Stomach smooth muscle (tissue), 2 donors: ENCODE measurements around the gene RSU1.

ENCODE experiments used
- H3K27ac ChIP-seq: one replicate; pipeline ENCODE4 v1.7.0; 2013; ENCODE audit warnings: mild to moderate bottlenecking, low read length, inconsistent platforms
- H3K27me3 ChIP-seq, 2 donors: one replicate each; pipeline ENCODE4 v1.7.0; 2013; ENCODE audit warnings: low read length in 2 of 2; ENCODE audit not compliant: insufficient read depth in 2 of 2, control insufficient read depth in 1 of 2
- H3K36me3 ChIP-seq, 2 donors: one replicate each; pipeline ENCODE4 v1.7.0; 2013; ENCODE audit warnings: low read length in 2 of 2; ENCODE audit not compliant: control insufficient read depth in 2 of 2, insufficient read depth in 2 of 2
- H3K4me1 ChIP-seq: one replicate; pipeline ENCODE4 v1.7.0; 2013; ENCODE audit warnings: low read length; ENCODE audit not compliant: control insufficient read depth, insufficient read depth
- H3K4me3 ChIP-seq, 2 donors: one replicate each; pipeline ENCODE4 v1.7.0; 2013; ENCODE audit warnings: low read length in 2 of 2
- H3K9ac ChIP-seq, 2 donors: one replicate each; pipeline ENCODE4 v1.7.0; 2013; ENCODE audit warnings: low read length in 2 of 2, mild to moderate bottlenecking in 1 of 2
- H3K9me3 ChIP-seq, 2 donors: one replicate each; pipeline ENCODE4 v1.7.0; 2013; ENCODE audit warnings: low read length in 2 of 2; ENCODE audit not compliant: control insufficient read depth in 2 of 2
- donor health status: healthy.
- donor health status: Pancreatic carcinoma.

RSU1 gene

DNA sequence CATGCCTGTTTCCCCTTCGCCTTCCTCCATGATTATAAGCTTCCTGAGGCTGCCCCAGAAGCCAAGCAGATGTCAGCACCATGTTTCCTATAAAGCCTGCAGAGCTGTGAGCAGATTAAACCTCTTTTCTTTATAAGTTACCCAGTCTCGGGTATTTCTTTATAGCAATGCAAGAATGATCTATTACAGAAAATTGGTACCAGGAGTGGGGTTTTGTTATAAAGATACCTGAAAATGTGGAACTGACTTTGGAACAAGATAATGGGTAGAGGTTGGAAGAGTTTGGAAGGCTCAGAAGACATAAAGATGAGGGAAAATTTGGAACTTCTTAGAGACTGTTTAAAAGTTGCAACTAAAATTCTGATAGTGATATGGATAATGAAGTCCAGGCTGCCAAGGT lies 4.8 kb upstream of the RSU1 start:
- H3K27me3 ChIP-seq: no peaks in the 10 kb centered on the region
- H3K9ac ChIP-seq: no peak overlapping the region
- no peaks in the 10 kb centered on the region for H3K36me3 ChIP-seq
- H3K9me3 ChIP-seq: peaks cover 0 to 4% of the 10 kb centered on the region in 2 donors
- no peak overlapping the region for H3K4me3 ChIP-seq
- H3K4me1 ChIP-seq: peaks cover 1% of the 10 kb centered on the region
- no peak overlapping the region for H3K27ac ChIP-seq

DNA sequence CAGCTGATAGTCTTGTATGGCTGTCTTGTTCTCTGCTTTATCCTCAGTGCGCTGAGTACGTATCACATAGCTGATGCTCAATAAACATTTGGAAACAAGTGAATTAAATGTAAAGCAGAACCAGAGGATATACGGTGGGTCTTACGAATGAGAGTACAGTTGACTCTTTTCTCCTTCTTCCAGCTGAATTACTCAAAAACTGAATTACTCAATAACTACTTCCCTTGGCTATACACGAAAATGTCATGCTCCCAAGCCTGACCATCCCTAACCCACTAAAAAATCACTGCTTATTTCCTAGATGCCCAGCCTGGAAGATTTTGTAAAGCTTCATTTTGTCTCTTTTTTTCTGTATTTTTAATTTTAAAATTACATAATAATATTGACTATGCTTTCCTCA lies 3.2 kb upstream of the RSU1 start:
- Histone ChIP-seq H3K27me3 (no peaks in the 10 kb centered on the region), H3K9ac (no peak overlapping the region), H3K4me3 (no peak overlapping the region), H3K9me3 (peaks cover 0 to 4% of the 10 kb centered on the region in 2 donors), H3K36me3 (no peaks in the 10 kb centered on the region), H3K4me1 (peaks cover 17% of the 10 kb centered on the region), H3K27ac (no peak overlapping the region)

DNA sequence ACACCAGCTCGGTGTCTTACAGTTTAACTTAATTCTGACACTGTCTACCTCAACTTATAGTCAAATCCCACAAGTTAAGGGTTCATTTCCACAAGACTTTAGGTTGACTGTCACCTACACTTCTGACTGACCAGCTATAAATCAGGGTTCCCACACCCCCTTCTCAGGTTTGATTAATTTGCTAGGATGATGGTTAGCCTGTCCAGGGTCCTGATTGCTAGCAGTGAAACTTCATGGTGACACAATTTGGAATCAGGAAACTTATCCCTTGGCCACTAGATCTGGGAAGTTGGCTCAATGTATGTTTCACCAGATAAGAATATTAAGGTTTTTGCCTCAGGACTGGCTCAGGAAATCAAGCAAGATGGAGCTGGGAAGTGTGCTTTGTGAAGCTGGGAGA lies 2.8 kb upstream of the RSU1 start:
- peaks cover 0 to 4% of the 10 kb centered on the region in 2 donors for H3K9me3 ChIP-seq
- H3K9ac ChIP-seq: no peak overlapping the region
- H3K4me1 ChIP-seq: peaks cover 21% of the 10 kb centered on the region
- H3K36me3 ChIP-seq: no peaks in the 10 kb centered on the region
- H3K27me3 ChIP-seq: no peaks in the 10 kb centered on the region
- no peak overlapping the region for H3K4me3 ChIP-seq
- no peak overlapping the region for H3K27ac ChIP-seq

DNA sequence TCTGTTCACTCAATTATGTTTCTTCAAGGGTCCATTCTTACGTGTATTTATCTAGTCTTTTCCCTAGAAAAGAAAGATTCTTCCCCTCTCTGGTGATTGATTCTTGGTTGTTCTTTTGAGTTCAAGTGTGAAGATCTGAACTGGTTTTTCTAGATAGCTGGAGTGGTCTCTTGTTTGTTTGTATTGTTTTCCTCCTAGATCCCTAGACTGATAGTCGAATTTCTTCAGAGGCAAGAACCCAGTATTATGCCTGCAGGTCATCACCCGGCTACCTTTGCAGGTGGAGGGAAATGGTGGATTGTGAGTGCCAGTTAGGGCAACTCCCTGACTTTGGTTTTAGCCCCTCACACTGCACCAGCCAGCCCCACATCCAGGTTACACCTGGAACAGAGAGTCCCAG lies 2.2 kb upstream of the RSU1 start:
- peaks cover 24% of the 10 kb centered on the region for H3K4me1 ChIP-seq
- H3K9me3 ChIP-seq: peaks cover 0 to 4% of the 10 kb centered on the region in 2 donors
- H3K27me3 ChIP-seq: no peaks in the 10 kb centered on the region
- no peak overlapping the region for H3K4me3 ChIP-seq
- no peak overlapping the region for H3K9ac ChIP-seq
- no peaks in the 10 kb centered on the region for H3K36me3 ChIP-seq
- no peak overlapping the region for H3K27ac ChIP-seq

DNA sequence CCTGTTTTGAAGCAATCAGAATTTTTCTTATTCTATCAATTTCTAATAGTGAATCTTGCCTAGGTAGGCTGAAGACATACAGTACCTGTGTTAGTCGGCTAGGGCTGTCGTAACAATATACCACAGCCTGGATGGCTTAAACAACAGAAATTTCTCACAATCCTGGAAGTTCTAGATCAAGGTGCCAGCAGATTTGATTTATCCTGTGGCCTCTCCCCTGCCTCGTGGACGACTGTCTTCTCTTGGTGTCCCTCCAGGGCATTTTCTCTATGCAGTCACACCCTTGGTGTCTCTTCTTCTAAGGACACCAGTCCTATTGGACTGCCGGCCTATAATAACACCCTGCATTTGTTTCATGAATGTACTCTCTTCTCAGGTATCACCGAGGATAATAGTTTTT lies 1.8 kb upstream of the RSU1 start:
- Histone ChIP-seq H3K27ac (no peak overlapping the region), H3K27me3 (no peaks in the 10 kb centered on the region), H3K4me1 (peaks cover 24% of the 10 kb centered on the region), H3K9me3 (peaks cover 0 to 4% of the 10 kb centered on the region in 2 donors), H3K9ac (no peak overlapping the region), H3K4me3 (no peak overlapping the region), H3K36me3 (no peaks in the 10 kb centered on the region)

DNA sequence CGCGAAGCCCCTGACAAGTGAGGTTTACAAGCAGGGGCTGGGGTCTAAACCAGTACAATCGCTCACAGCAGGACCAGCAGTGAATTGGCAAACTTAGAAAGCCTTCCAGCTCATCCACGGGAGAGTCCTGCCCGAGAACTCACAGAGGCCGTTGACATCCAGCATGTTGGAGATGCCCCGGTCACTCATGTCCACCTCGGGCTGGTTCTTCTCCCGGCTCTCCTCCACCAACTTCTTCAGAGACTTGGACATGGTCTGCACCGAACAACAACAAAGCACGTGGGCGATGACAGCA lies 447 bp downstream of the RSU1 start:
- peak overlapping the region; percentile 80 to 84 for H3K9ac ChIP-seq
- H3K27ac ChIP-seq: peak overlapping the region; percentile 92
- H3K36me3 ChIP-seq: no peaks in the 10 kb centered on the region
- peak overlapping the region; percentile 92 to 97 for H3K4me3 ChIP-seq
- H3K27me3 ChIP-seq: no peaks in the 10 kb centered on the region
- H3K9me3 ChIP-seq: peaks cover 0 to 3% of the 10 kb centered on the region in 2 donors
- peaks cover 24% of the 10 kb centered on the region for H3K4me1 ChIP-seq

DNA sequence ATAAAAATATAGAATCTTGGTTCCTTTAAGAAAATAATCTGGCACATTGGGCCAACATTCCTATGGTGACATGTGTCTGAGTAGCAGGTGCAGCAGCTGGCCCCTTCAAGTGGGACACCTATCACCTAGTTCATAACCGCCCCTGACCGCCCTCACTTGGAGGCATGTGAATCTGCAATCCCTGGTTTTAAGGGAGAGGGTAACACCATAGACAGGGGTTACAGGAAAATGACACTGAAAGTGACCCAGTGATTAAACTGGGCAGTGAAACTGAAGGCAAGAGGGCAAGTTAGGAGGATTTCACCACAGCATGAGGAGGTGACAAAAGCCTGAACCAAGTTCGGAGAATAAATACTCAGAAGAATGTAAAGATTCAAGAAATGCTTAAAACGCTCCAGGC lies 1.1 kb downstream of the RSU1 start:
- no peaks in the 10 kb centered on the region for H3K9me3 ChIP-seq
- peak overlapping the region; percentile 92 to 97 for H3K4me3 ChIP-seq
- H3K27ac ChIP-seq: no peak overlapping the region
- no peaks in the 10 kb centered on the region for H3K36me3 ChIP-seq
- H3K9ac ChIP-seq: peak overlapping the region; percentile 80 to 84
- H3K4me1 ChIP-seq: peaks cover 24% of the 10 kb centered on the region
- H3K27me3 ChIP-seq: no peaks in the 10 kb centered on the region

GRCh38 chr10:16814012-16814411 lies 3.2 kb downstream of the RSU1 start:
- no peaks in the 10 kb centered on the region for H3K9me3 ChIP-seq
- H3K36me3 ChIP-seq: peaks cover 0 to 2% of the 10 kb centered on the region in 2 donors
- no peak overlapping the region for H3K4me3 ChIP-seq
- H3K9ac ChIP-seq: no peak overlapping the region
- H3K4me1 ChIP-seq: peaks cover 24% of the 10 kb centered on the region
- H3K27ac ChIP-seq: no peak overlapping the region
- H3K27me3 ChIP-seq: no peaks in the 10 kb centered on the region

DNA sequence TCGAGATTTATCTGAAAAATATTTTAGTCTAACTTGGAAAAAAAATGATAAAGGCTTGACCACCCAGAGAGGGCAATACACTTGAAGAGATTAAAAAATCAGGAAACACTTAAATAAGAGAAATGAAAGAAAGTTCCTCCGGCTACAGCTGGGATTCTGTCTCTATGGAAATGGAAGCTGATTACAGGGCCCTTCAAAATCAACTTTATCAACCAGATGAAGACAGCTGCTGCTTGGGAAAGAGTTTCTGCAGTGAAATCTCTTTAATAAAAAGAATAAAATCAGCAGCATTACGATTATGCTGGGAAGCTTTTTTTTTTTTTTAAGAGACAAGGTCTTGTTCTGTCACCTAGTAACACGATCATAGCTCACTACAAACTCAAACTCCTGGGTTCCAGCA lies 4.5 kb downstream of the RSU1 start:
- peaks cover 0 to 2% of the 10 kb centered on the region in 2 donors for H3K36me3 ChIP-seq
- H3K9ac ChIP-seq: no peak overlapping the region
- no peak overlapping the region for H3K27ac ChIP-seq
- no peak overlapping the region for H3K4me3 ChIP-seq
- peaks cover 24% of the 10 kb centered on the region for H3K4me1 ChIP-seq
- no peaks in the 10 kb centered on the region for H3K27me3 ChIP-seq
- no peaks in the 10 kb centered on the region for H3K9me3 ChIP-seq

- Histone ChIP-seq H3K27ac (no peak overlapping the region), H3K27me3 (no peaks in the 10 kb centered on the region), H3K36me3 (peaks cover 0 to 4% of the 10 kb centered on the region in 2 donors), H3K4me1 (peaks cover 20% of the 10 kb centered on the region), H3K9ac (no peak overlapping the region), H3K9me3 (no peaks in the 10 kb centered on the region), H3K4me3 (no peak overlapping the region)
These were observed 5.5 kb downstream of the RSU1 start for GRCh38 chr10:16811765-16812164.

- Histone ChIP-seq H3K27ac (no peak overlapping the region), H3K9me3 (no peaks in the 10 kb centered on the region), H3K4me3 (no peak overlapping the region), H3K36me3 (peaks cover 0 to 4% of the 10 kb centered on the region in 2 donors), H3K27me3 (no peaks in the 10 kb centered on the region), H3K9ac (no peak overlapping the region), H3K4me1 (peaks cover 16% of the 10 kb centered on the region)
These were observed 5.9 kb downstream of the RSU1 start for GRCh38 chr10:16811292-16811691.
